H1 (cell line): ENCODE measurements around the gene LCN15. TPM values are rescaled to one million over a fixed set of nuclear protein-coding genes. Genes with fewer than 3 reads are reported as not detected.

ENCODE experiments used
- CREB1 ChIP-seq: IDR thresholded peaks from 2 replicates; pipeline ENCODE4 v1.6.1; 2012; ENCODE audit warnings: inconsistent platforms
- EGR1 ChIP-seq: IDR thresholded peaks from 2 replicates; pipeline ENCODE4 v1.6.1; 2011; ENCODE audit warnings: low read depth, low read length, borderline replicate concordance
- RNF2 ChIP-seq: fragments of 200-900, 300-1000 bp; sonication (generic); IDR thresholded peaks from 2 replicates; pipeline ENCODE4 v1.7.1; 2016; ENCODE audit warnings: borderline replicate concordance, low read depth, mild to moderate bottlenecking, antibody characterized with exemption, low read length; ENCODE audit not compliant: poor library complexity, severe bottlenecking; ENCODE audit errors: missing control alignments
- SP4 ChIP-seq: IDR thresholded peaks from 2 replicates; pipeline ENCODE4 v1.6.1; 2012; ENCODE audit warnings: low read length, inconsistent platforms
- polyA plus RNA-seq, 7 experiments: library from polyadenylated mRNA; depleted of rRNA in 3 of 7; stranded (reverse) in 5 of 7; unstranded in 2 of 7; fragments of >200 nt in 5 of 7; fragments of 200-250 nt in 2 of 7; gene quantifications; 1 replicate in 5 of 7; 2 replicates in 1 of 7; 4 replicates in 1 of 7; pipeline versions ENCODE4 v1.2.1 to v1.2.3, GENCODE V29; 2011 to 2013; ENCODE audit warnings: missing spikeins in 2 of 7, mixed read lengths in 2 of 7
- total RNA-seq: library from RNA; stranded (reverse); fragmentation: NEBNext Ultra II Directional; extraction: Animal tissue kit (Norgen Biotek cat#: 25700); gene quantifications from 2 replicates; pipeline ENCODE4 v1.2.1, GENCODE V29; 2021

The LCN15 gene
- total and polyA plus RNA-seq, 2 of the 8 experiments (the other 6 are each of a cell fraction or from before 2014, with no cell fraction given), result 0.08 to 0.47 TPM

DNA sequence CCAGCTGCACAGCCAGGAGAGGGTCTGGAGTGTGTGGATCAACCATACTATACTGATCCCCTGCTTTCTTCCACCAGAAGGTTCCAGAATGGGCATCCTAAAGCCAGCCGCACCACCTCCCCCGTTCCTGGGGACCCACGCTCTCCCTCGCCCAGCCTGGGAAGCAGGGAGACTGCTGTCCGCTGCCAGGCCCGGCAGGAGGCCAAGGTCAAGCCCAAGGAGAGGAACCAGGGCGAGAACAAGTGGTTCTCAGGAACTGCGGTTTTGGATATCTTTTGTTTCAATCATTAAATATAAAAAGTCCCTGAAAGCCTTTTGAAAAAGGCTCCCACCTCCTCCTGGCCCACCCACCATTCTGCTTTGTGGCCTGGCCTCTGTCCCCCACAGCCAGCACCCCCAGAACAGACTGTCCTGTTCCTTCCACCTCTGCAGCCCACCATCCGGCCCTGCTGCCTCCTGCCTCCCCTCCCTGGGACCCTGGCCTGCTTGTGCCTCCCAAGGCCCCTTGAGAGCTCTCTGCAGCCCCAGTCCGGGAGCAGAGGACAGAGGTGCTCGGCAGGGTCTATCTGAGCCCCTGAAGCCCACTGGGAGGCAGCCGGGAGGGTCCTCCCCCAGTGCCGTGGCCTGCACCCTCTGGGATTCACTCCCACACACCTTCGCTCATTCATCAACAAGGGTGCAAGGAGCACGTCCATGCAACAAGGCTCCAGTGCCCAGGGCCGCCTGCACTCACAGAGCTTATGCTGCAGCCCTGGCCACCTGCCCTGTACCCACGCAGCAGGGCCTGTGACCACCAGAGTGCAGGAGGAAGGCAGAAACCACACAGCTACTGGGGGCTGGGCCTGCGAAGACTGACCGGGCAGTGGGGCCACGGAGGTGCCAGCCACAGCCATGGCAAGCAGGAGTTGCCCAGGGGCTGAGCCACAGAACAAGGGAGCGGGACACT, 15.4 kb downstream of the LCN15 start (continued):
- TF ChIP-seq CREB1, result no peak
- no peak for TF ChIP-seq EGR1
- TF ChIP-seq RNF2, result no peak
- TF ChIP-seq SP4, result no peak
